Natural killer cell treated with Interleukin-12 subunit alpha and Interleukin-12 subunit beta and Interleukin-15 and Interleukin-18, amount 100 ng/mL, for 72 hours (primary cell): ENCODE measurements around the gene UBAP2L. TPM values are rescaled to one million over a fixed set of nuclear protein-coding genes. Genes with fewer than 3 reads are reported as not detected.
A peak's percentile ranks its signal among the peaks of the same experiment; 100 is the strongest.
"Not testable (repeated sequence)": the region's sequence is repeated elsewhere in the genome, so short reads cannot be mapped to it uniquely, and the experiment has no call there.

ENCODE experiments used
- ATAC-seq, 2 donors: fragments of 150-1000 bp; cut with Tn5 transposase in 1 of 2; sonication (Bioruptor Pico), chemical (Tn5 transposase) in 1 of 2; 2 replicates each; pipeline ENCODE4 v1.10.0; 2021
- DNase-seq: peaks from one replicate; pipeline ENCODE4 v3.0.0; 2022; ENCODE audit warnings: low spot score
- H3K27ac Mint-ChIP-seq, 2 donors: 1 replicate in 1 of 2; 2 replicates in 1 of 2; pipeline ENCODE4 v1.8.0; 2022; ENCODE audit warnings: mixed read lengths in 2 of 2, mild to moderate bottlenecking in 1 of 2, moderate library complexity in 1 of 2
- H3K27me3 Mint-ChIP-seq, 2 donors: 1 replicate in 1 of 2; 2 replicates in 1 of 2; pipeline ENCODE4 v1.8.0; 2022; ENCODE audit warnings: mixed read lengths in 2 of 2
- H3K36me3 Mint-ChIP-seq: one replicate; pipeline ENCODE4 v1.8.0; 2022; ENCODE audit warnings: mixed read lengths
- H3K4me1 Mint-ChIP-seq, 2 donors: 1 replicate in 1 of 2; 2 replicates in 1 of 2; pipeline ENCODE4 v1.8.0; 2022; ENCODE audit warnings: low read depth in 2 of 2, mixed read lengths in 2 of 2, mild to moderate bottlenecking in 1 of 2
- H3K4me3 Mint-ChIP-seq: one replicate; pipeline ENCODE4 v1.8.0; 2022; ENCODE audit warnings: mixed read lengths
- H3K9me3 Mint-ChIP-seq: 2 replicates; pipeline ENCODE4 v1.8.0; 2022; ENCODE audit warnings: mixed read lengths
- total RNA-seq, 2 donors: library from RNA; stranded (reverse); gene quantifications; one replicate each; pipeline ENCODE4 v1.2.3, GENCODE V29; 2022

Gene UBAP2L
- total RNA-seq, 2 donors from 2014 or later, result 175 to 183 TPM

DNA sequence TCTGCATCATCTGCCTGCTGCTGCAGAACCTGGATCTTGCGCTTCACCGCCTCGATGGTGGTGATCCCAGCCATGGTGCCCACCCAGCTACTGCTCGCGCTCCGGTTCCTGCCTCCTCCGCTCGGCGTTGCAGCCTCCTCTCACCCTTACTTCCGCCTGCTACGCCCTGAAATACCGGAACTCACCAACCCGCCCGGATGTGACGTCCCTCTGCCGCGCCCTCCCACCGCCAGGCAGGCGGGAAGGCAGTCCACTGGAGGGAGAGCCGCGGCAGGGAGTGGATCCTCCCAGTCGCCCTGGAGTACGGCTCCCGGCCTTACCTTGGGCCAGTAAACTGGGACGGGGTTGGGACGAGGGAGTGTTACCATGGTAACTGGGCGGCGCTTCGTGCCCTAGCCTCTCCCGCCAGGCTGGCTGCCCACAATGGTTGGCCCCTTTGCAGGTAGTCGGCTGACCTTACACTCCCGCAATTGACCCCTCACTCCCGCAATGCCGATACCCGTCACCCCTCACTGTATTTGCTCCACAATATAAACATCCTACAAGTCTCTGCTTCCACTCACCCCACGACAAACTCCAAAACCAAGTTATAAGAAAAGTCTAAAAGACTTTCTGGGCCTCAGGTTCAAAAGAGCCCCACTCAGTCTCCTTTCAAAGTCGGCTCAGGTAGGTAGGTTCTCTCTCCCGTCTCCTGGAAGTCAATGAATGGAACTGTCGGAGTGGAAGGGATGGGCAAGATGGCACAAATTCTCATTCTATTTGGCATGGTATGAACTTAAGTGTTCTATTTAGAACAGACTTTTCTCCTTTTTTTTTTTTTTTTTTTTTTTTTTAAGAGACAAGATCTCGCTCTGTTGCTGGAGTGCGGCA lies 37.5 kb upstream of the UBAP2L start:
- H3K4me3 Mint-ChIP-seq, result peak overlapping the region; percentile 99
- H3K27ac Mint-ChIP-seq, result peak overlapping the region; percentile 85 to 88
- H3K9me3 Mint-ChIP-seq, result no peaks in the 10 kb centered on the region
- H3K4me1 Mint-ChIP-seq, result peaks cover 34 to 46% of the 10 kb centered on the region in 2 donors
- peak; percentile 95 to 96 for ATAC-seq
- no peaks in the 10 kb centered on the region for H3K27me3 Mint-ChIP-seq
- peaks cover 26% of the 10 kb centered on the region for H3K36me3 Mint-ChIP-seq
- DNase-seq, result peak; percentile 95

- Mint-ChIP-seq H3K36me3 (peaks cover 17% of the 10 kb centered on the region), H3K27me3 (peaks cover 0 to 3% of the 10 kb centered on the region in 2 donors), H3K9me3 (no peaks in the 10 kb centered on the region), H3K4me1 (peaks cover 13 to 19% of the 10 kb centered on the region in 2 donors), H3K27ac (no peak overlapping the region), H3K4me3 (no peak overlapping the region)
- DNase-seq, result no peak
- ATAC-seq, result no peak
These were observed 34.6 kb upstream of the UBAP2L start for GRCh38 chr1:154186177-154186576.

DNA sequence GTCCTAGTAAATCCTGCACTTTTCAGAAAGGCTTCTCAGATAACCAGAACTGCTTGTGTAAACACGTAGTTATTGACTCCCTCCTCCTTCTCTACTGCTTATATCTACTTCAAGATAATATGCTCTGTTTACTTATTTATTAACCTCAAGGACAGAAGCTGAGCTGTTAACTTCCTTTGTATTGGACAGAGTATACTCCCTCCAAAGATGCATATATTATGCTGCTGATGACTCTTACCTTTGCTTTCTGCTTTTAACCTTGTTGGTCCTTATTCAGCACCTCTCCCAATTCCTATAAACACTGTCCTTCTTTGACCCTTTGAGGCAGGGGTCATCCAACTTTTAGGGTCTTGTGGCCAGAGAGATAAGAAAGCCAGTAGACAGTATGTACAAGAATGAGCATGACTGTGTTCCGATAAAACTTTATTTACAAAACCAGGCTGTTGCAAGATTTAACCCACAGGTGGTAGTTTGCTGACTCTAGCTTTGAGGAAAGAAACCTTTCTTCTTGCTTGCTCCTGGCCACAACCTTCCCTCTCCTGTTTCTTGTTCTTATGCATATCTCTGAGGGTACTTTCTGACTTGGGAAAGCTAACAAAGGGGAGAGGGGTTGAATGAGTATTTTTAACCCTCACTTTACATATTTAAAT lies 33.8 kb upstream of the UBAP2L start:
- Mint-ChIP-seq H3K4me3 (no peak overlapping the region), H3K27ac (no peak overlapping the region), H3K36me3 (peaks cover 9% of the 10 kb centered on the region), H3K4me1 (peaks cover 5 to 11% of the 10 kb centered on the region in 2 donors), H3K9me3 (no peaks in the 10 kb centered on the region), H3K27me3 (peaks cover 0 to 8% of the 10 kb centered on the region in 2 donors)
- DNase-seq, result no peak
- no peak for ATAC-seq

DNA sequence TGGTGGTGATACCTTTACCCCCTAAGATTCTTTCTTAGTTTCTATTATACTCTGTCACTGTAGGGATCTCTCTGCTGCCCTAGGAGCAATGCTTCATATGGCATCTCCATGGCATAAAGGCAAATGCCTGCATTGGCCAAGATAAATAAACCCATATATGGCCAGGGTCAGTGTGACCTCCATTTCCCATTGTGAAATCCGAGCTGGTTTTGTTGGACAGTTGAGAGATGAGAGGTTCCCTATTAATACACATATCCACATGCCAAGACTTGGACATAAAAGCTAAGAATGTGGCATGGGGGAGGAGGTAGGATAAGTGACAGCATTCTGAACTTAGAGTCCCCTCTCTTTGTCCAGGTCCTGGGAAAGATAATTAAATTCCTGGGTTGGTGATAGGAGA lies 30.2 kb upstream of the UBAP2L start:
- H3K36me3 Mint-ChIP-seq, result no peaks in the 10 kb centered on the region
- H3K4me1 Mint-ChIP-seq, result no peaks in the 10 kb centered on the region
- peaks cover 26 to 30% of the 10 kb centered on the region in 2 donors for H3K27me3 Mint-ChIP-seq
- H3K9me3 Mint-ChIP-seq, result no peaks in the 10 kb centered on the region
- ATAC-seq (no peak), DNase-seq (no peak)
- H3K27ac Mint-ChIP-seq, result no peak overlapping the region
- H3K4me3 Mint-ChIP-seq, result no peak overlapping the region

- Mint-ChIP-seq H3K36me3 (no peaks in the 10 kb centered on the region), H3K9me3 (no peaks in the 10 kb centered on the region), H3K27me3 (peaks cover 26 to 30% of the 10 kb centered on the region in 2 donors), H3K27ac (no peak within 1 kb of the TSS), H3K4me1 (no peaks in the 10 kb centered on the region), H3K4me3 (no peak within 1 kb of the TSS)
- ATAC-seq, result no peak
- DNase-seq, result no peak
These were observed 28.7 kb upstream of the UBAP2L start, which contains the start of gene TPM3 for GRCh38 chr1:154191990-154192461. TPM3 (minus strand) TSS chr1:154192100; CDS start chr1:154192018, 82 bp downstream.

- H3K27me3 Mint-ChIP-seq, result peaks cover 26 to 30% of the 10 kb centered on the region in 2 donors
- no peak overlapping the region for H3K27ac Mint-ChIP-seq
- H3K9me3 Mint-ChIP-seq, result no peaks in the 10 kb centered on the region
- H3K4me3 Mint-ChIP-seq, result no peak overlapping the region
- DNase-seq (no peak), ATAC-seq (no peak)
- H3K4me1 Mint-ChIP-seq, result no peaks in the 10 kb centered on the region
- no peaks in the 10 kb centered on the region for H3K36me3 Mint-ChIP-seq
These were observed 28.3 kb upstream of the UBAP2L start for GRCh38 chr1:154192476-154192875.

GRCh38 chr1:154193821-154194220 lies 26.9 kb upstream of the UBAP2L start:
- ATAC-seq (no peak), DNase-seq (no peak)
- Mint-ChIP-seq H3K27ac (no peak overlapping the region), H3K4me1 (no peaks in the 10 kb centered on the region), H3K4me3 (no peak overlapping the region), H3K27me3 (peaks cover 26 to 30% of the 10 kb centered on the region in 2 donors), H3K9me3 (no peaks in the 10 kb centered on the region), H3K36me3 (no peaks in the 10 kb centered on the region)

- Mint-ChIP-seq H3K4me1 (no peaks in the 10 kb centered on the region), H3K27me3 (peaks cover 10 to 11% of the 10 kb centered on the region in 2 donors), H3K9me3 (no peaks in the 10 kb centered on the region), H3K27ac (no peak overlapping the region), H3K4me3 (no peak overlapping the region), H3K36me3 (no peaks in the 10 kb centered on the region)
- DNase-seq, result no peak
- ATAC-seq, result no peak
These were observed 21.8 kb upstream of the UBAP2L start for GRCh38 chr1:154198756-154199562.

GRCh38 chr1:154199563-154199879 lies 21.2 kb upstream of the UBAP2L start:
- ATAC-seq (no peak), DNase-seq (no peak)
- Mint-ChIP-seq H3K27ac (no peak overlapping the region), H3K36me3 (no peaks in the 10 kb centered on the region), H3K4me1 (no peaks in the 10 kb centered on the region), H3K9me3 (no peaks in the 10 kb centered on the region), H3K4me3 (no peak overlapping the region), H3K27me3 (peaks cover 7 to 8% of the 10 kb centered on the region in 2 donors)

DNA sequence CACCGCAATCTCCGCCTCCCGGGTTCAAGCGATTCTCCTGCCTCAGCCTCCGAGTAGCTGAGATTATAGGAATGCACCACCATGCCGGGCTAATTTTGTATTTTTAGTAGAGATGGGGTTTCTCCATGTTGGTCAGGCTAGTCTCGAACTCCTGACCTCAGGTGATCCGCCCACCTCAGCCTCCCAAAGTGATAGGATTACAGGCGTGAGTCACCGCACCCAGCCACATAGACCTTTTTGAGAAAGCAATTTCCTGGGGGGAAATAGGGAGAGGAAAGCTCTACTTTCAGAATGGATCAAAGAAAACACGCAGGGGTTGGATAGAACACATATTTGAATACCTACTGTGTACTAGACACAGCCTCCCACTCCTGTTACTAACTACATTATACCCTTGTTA lies 15.0 kb upstream of the UBAP2L start:
- H3K9me3 Mint-ChIP-seq, ATAC-seq, H3K4me3 Mint-ChIP-seq, DNase-seq, H3K27me3 Mint-ChIP-seq, H3K36me3 Mint-ChIP-seq: not testable (repeated sequence)
- peaks cover 8 to 13% of the 10 kb centered on the region in 2 donors for H3K4me1 Mint-ChIP-seq
- peak overlapping the region; percentile 48 to 55 for H3K27ac Mint-ChIP-seq

- H3K27ac Mint-ChIP-seq, result peak within 1 kb of the TSS; percentile 55 to 82
- DNase-seq (no peak), ATAC-seq (peak in 1 of 2 donors; percentile 67)
- no peaks in the 10 kb centered on the region for H3K27me3 Mint-ChIP-seq
- peaks cover 8 to 13% of the 10 kb centered on the region in 2 donors for H3K4me1 Mint-ChIP-seq
- H3K36me3 Mint-ChIP-seq, result no peaks in the 10 kb centered on the region
- H3K9me3 Mint-ChIP-seq, result no peaks in the 10 kb centered on the region
- no peak within 1 kb of the TSS for H3K4me3 Mint-ChIP-seq
These were observed 14.6 kb upstream of the UBAP2L start, which contains the start of gene CFAP141 for GRCh38 chr1:154206196-154206595. CFAP141 (minus strand) TSS chr1:154206333; CDS start chr1:154206307, 26 bp downstream.

GRCh38 chr1:154207262-154207661 lies 13.5 kb upstream of the UBAP2L start:
- no peak for DNase-seq
- H3K9me3 Mint-ChIP-seq, result no peaks in the 10 kb centered on the region
- peaks cover 12 to 13% of the 10 kb centered on the region in 2 donors for H3K4me1 Mint-ChIP-seq
- no peaks in the 10 kb centered on the region for H3K27me3 Mint-ChIP-seq
- no peak for ATAC-seq
- H3K27ac Mint-ChIP-seq, result peak overlapping the region in 1 of 2 donors; percentile 82
- H3K4me3 Mint-ChIP-seq, result no peak overlapping the region
- peaks cover 4% of the 10 kb centered on the region for H3K36me3 Mint-ChIP-seq

DNA sequence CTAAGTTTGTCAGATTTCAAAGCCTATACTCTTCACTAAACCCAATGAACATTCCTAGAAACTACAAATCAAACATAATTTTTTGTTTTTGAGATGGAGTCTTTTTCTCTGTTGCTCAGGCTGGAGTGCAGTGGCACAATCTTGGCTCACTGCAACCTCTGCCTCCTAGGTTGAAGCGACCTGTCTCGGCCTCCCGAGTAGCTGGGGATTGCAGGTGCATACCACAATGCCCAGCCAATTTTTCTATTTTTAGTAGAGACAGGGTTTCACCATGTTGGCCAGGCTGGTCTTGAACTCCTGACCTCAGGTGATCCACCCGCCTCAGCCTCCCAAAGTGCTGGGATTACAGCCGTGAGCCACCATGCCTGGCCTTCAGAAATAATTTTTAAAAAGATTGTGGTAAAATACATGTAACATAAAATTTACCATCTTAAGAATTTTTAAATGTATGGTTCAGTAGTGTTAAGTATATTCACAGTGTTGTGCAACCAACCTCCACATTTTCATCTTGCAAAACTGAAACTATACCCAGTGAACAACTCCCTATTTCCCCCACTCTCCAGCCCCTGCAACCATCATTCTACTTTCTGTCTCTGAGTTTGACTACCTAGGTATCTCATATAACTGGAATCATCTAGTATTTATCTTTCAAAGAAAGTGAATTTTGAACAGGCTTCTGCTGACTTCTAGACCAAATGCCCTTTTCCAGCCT lies 11.9 kb upstream of the UBAP2L start:
- no peak for DNase-seq
- peaks cover 6% of the 10 kb centered on the region for H3K36me3 Mint-ChIP-seq
- peak overlapping the region; percentile 56 to 74 for H3K27ac Mint-ChIP-seq

More for the DNA sequence above, 11.9 kb upstream of the UBAP2L start:
- H3K9me3 Mint-ChIP-seq, result no peaks in the 10 kb centered on the region
- ATAC-seq, result peak; percentile 50 to 76
- peak overlapping the region; percentile 23 for H3K4me3 Mint-ChIP-seq
- H3K4me1 Mint-ChIP-seq, result peaks cover 13 to 17% of the 10 kb centered on the region in 2 donors
- H3K27me3 Mint-ChIP-seq, result no peaks in the 10 kb centered on the region
